WTC11 (cell line): ENCODE results near the gene TBXT.

ENCODE experiments used
- CBFB ChIP-seq: sonication (generic); formaldehyde crosslinking; IDR thresholded peaks from 2 replicates; pipeline ENCODE4 v1.8.1; 2022; ENCODE audit warnings: mild to moderate bottlenecking, low read depth, missing genetic modification reagents
- CREB1 ChIP-seq: sonication (generic); formaldehyde crosslinking; IDR thresholded peaks from 2 replicates; pipeline ENCODE4 v1.8.0; 2023; ENCODE audit warnings: mild to moderate bottlenecking, missing genetic modification reagents
- CTCF ChIP-seq: fragments of 200-600 bp; IDR thresholded peaks from 2 replicates; pipeline ENCODE4 v1.8.0; 2022; ENCODE audit warnings: antibody characterized with exemption
- IRF1 ChIP-seq: sonication (generic); formaldehyde crosslinking; IDR thresholded peaks from 2 replicates; pipeline ENCODE4 v1.8.0; 2023; ENCODE audit warnings: missing genetic modification reagents
- KAT7 ChIP-seq: sonication (generic); formaldehyde crosslinking; IDR thresholded peaks from 2 replicates; pipeline ENCODE4 v1.8.1; 2023; ENCODE audit warnings: missing genetic modification reagents, mild to moderate bottlenecking, borderline replicate concordance
- NR2C2 ChIP-seq: sonication (generic); formaldehyde crosslinking; IDR thresholded peaks from 2 replicates; pipeline ENCODE4 v1.8.0; 2022; ENCODE audit warnings: mild to moderate bottlenecking, missing genetic modification reagents
- TEAD4 ChIP-seq: sonication (generic); formaldehyde crosslinking; IDR thresholded peaks from 2 replicates; pipeline ENCODE4 v1.8.0; 2022; ENCODE audit warnings: mild to moderate bottlenecking, missing genetic modification reagents
- ZNF138 ChIP-seq: sonication (generic); formaldehyde crosslinking; conservative IDR thresholded peaks from 2 replicates; pipeline ENCODE4 v1.8.1; 2022; ENCODE audit warnings: mild to moderate bottlenecking, moderate library complexity, missing genetic modification reagents

- no peak for TF ChIP-seq CTCF
- TF ChIP-seq KAT7, result no peak
- TF ChIP-seq IRF1 (CRISPR knock-in tag), result no peak
- TF ChIP-seq TEAD4 (CRISPR knock-in tag), result no peak
- no peak for TF ChIP-seq ZNF138 (CRISPR knock-in tag)
- TF ChIP-seq NR2C2 (CRISPR knock-in tag), result no peak
- no peak for TF ChIP-seq CBFB (CRISPR knock-in tag)
- TF ChIP-seq CREB1 (CRISPR knock-in tag), result no peak
Measured at GRCh38 chr6:166168616-166169548, 1.2 kb upstream of the TBXT start.
